TTC549 (cell line): Measurements from ENCODE around the gene VMP1.

Experiments
- FAIRE-seq: peaks from 2 replicates; lab custom pipeline; 2012; peaks lifted over from hg19 to GRCh38; lab: Jason Lieb, UNC

VMP1 gene

GRCh38 chr17:59711936-59712335 is 4.5 kb downstream of the VMP1 start:
- FAIRE-seq, result no peak

- FAIRE-seq, result no peak
Measured at GRCh38 chr17:59712862-59713261, 5.4 kb downstream of the VMP1 start.

GRCh38 chr17:59714255-59714654 is 6.8 kb downstream of the VMP1 start:
- FAIRE-seq, result no peak

DNA sequence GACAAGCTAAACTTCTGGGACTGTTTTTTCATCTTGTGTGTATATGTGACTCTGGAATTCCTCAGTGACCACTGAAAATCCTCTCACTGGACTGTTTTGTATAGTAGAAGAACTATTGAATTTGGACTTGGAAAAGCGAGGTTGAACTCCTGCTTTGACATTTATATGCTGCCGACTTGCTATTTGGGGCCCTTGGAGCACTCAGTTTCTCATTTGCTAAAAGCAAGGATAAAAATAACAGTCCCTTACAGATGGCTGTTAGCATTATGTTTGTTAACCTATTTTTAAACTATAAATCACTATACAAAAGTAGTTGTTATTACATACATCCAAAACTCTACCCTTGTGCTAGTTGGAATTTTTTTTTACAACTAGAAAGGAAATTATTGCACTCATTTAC is 9.0 kb downstream of the VMP1 start:
- no peak for FAIRE-seq

DNA sequence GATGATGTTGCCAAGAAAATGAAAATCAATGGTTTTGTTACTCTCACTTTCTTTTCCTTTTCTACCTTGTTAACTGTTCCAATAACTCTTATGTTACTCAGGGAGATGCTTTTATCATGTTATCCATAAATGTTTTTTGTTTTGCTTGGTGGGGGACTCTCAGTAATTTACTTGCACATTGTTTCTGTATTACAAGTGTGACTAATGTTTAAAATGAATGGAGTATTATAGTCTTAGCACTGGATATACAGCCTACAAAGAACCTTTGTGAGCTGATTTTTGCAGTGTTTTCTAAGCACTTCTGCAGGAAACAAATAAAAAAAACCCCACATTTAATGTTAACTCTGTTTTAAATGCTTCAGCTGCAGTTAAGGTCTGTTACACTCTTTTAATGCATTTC is 12.1 kb downstream of the VMP1 start:
- FAIRE-seq, result no peak

DNA sequence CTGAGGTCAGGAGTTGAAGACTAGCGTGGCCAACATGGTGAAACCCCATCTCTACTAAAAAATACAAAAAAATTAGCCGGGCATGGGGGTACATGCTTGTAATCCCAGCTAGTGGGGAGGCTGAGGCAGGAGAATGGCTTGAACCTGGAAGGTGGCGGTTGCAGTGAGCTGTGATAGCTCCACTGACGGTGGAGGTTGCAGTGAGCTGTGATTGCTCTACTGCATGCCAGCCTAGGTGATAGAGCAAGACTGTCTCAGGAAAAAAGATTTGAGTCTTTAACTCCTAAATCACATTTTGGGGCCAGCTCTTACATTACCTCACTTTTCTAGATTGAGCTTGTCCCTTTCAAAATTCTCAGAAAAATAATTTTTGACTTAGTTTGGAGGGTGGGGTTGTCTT is 15.2 kb downstream of the VMP1 start:
- no peak for FAIRE-seq

DNA sequence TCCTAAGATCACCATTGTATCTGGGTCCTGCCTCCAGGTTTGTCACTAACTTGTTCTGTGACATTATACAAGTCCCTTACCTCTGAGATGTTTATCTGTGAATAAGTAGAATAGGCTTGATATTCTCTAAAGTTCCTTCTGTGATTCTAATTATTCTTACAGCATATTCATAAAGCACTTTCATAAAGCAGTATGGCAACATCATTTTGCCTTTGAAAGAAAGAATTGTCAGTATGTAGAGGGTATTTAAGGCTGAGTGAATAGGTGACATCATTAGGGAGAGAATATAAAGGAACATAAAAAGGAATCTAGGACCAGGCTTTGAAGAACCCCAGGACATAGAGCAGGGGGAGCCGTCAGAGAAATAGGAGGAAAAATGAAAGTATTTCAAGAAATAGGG is 15.6 kb downstream of the VMP1 start:
- no peak for FAIRE-seq

DNA sequence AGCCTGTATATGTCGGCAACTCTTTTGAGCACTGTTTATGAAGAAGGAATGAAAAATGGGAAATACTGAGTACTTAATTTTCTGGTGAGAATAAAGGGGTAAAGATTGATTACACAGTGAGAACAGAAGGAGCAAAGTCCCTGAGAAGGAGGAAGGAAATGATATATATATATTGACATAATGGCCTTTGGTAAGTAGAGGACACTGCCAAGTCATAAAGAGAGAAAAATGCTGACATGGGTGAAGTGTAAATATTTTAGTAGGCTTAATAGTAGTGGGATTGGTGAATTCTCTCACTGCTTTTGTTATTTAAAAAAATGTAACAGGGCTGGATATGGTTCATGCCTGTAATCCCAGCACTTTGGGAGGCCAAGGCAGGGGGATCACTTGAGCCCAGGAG is 16.2 kb downstream of the VMP1 start:
- no peak for FAIRE-seq

- FAIRE-seq, result no peak
Measured at GRCh38 chr17:59725691-59726090, 18.2 kb downstream of the VMP1 start.

DNA sequence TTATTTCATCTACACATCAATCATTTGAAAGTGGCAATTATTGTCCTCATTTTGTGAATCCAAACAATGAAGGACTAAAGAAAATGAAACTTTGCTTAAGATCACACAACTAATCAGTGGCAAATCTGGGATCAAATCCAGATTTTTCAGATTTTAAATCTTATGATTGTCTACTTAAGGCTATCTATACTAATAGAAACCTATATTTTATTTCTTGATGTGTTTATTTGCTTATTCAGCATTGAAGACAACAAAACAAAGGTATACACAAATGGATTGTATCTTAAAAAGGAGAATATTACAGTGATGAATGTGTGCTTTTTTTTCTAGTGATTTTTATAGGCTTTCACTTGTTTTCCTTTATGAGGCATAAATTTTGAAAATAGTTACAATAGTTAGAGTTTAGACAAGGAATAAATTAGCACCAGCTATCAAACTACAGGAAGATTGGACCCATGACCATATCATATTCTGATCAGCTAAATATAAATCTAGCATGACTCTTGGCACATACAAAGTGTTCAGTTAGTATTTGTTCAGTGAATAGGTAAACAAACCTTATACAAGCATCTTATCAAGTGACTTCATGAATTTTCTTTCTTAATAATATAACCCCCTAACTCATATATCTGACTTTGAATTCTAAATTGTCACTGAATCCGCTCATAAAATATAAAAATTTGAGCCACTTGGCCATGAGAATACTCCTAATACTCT is 20.5 kb downstream of the VMP1 start:
- FAIRE-seq, result no peak

DNA sequence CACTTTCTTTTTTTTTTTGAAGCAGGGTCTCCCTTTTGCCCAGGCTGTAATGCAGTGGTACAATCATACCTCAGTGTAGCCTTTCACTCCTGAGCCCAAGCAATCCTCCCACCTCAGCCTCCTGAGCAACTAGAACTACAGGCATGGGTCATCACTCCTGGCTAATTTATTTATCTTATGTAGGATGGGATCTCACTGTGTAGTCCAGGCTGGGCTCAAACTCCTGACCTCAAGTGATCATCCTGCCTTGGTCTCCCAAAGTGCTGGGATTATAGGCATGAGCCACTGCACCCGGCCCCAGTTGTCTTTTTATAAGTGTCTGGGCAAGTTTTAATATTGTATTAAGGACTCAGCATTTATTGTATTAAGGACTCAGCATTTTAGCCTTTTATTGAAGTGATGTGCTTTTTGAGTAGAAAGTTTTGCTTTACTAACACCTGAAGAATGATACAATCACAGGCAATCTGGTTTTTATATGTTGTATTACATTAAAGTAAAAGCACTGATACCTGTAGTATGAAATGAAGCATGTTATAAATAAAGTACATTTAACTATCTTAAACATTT is 22.9 kb downstream of the VMP1 start:
- no peak for FAIRE-seq

DNA sequence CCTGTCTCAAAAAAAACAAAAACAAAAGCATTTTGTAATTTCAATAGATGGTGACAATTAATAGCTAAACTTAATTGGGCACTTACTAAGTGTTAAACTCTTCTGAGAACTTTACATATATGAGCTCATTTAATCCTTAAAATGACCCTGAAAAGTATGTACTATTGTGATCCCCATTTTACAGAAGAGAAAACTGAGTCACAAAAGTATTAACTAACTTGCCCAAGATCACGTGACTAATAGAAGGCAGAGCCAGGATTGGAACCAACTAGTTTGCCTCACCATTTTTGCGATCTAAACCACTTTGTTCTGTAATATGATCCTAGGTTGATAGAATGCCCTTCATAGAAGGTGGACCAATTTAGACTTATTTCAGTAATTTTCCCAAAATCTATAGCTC is 26.2 kb downstream of the VMP1 start:
- no peak for FAIRE-seq

DNA sequence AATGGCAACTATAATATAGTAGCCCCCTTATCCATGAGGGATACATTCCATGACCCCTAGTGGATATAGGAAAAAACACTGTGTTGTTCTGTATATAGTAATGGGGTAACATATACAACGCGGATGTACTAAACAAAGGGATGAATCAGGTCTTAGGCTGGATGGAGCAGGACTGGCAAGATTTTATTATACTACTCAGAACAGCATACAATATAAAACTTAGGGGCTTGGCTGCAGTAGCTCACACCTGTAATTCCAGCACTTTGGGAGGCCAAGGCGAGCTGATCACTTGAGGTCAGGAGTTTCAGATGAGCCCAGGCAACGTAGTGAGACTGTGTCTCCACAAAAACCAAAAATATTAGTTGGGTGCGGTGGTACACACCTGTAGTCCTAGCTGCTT is 26.8 kb downstream of the VMP1 start:
- no peak for FAIRE-seq

DNA sequence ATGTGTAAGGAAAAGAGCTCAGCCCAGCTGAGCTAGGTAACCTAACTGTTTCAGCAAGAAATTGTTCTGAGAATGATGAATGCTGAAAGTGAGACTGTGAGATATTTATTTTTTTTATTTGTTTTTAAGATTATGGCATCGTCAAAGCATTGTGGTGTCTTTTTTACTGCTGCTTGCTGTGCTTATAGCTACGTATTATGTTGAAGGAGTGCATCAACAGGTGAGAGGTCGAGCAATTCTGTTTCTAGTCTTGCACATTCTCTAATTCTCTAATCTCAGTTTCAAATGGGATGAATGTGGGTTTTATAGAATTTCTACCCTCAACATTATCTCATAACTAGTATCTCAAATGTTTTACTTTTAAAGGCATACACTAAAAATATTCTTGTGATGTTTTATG is 29.9 kb downstream of the VMP1 start:
- FAIRE-seq, result no peak

DNA sequence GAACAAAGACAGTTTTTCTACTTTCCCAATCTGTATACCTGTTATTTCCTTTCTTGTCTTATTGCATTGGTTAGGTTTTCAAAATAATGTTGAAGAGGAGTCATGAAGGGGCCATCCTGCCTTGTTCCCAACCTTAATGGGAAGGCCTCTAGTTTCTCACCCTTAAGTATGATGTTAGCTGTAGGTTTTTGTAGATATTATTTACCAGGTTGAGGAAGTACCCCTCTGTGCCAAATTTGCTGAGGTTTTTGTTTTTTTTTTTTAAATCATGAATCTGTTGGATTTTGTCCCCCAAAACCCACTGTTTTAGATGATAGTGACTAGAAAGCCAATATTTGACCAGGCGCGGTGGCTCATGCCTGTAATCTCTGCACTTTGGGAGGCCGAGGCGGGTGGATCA is 36.4 kb downstream of the VMP1 start:
- FAIRE-seq, result no peak

- no peak for FAIRE-seq
Measured at GRCh38 chr17:59745040-59745439, 37.6 kb downstream of the VMP1 start.

- FAIRE-seq, result peak; percentile 86
Measured at GRCh38 chr17:59746849-59747445, 39.5 kb downstream of the VMP1 start.

GRCh38 chr17:59748591-59748990 is 41.1 kb downstream of the VMP1 start:
- FAIRE-seq, result no peak

- peak; percentile 19 for FAIRE-seq
Measured at GRCh38 chr17:59751955-59752413, 44.5 kb downstream of the VMP1 start.

GRCh38 chr17:59752446-59752845 is 45.0 kb downstream of the VMP1 start:
- peak; percentile 74 for FAIRE-seq

- no peak for FAIRE-seq
Measured at GRCh38 chr17:59752922-59753321, 45.5 kb downstream of the VMP1 start.

DNA sequence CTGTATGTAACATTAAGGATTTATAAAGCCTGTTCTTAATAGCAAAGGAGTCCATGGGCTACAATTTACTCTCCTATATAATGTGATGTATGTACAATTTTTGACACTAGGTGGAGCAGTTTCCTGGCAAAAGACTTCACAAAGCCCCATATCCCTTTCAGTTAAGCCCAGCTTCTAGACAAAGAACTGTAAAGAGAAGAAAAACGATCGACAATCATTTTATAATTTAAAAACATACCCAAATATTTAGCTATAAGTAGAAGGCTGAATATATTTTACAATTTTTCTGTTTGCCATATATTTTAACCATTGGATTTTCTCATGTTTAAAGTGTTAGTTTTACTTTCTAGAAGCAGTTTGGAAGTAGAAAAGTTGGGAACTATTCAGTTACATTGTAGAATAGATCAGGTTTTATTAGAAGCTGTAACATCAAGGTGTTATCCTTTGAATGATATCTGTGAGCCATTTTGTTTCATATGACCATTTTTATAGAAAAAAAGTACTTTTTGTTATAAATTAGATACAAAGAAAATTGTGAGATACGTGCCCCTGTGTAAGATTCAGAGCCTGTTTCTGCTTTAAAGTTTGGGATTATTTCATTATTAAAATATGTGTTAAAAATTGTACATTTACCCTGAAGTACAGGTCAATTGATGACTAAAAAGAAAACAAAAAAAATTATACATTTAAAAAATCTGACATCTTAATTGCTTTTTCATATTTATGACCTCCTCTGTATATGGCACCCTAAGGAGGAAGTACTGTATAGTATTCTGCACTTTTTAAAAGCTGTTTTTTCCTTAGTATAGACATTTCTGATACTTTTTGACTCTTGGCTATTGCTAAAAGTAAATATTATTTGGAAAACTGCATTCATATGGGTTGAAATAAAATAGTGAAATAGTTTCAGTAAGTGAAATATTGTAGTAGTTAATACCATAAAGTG is 46.3 kb downstream of the VMP1 start:
- FAIRE-seq, result peak; percentile 95

GRCh38 chr17:59754552-59754951 is 47.1 kb downstream of the VMP1 start:
- peak; percentile 98 for FAIRE-seq
